ENCODE data around the gene ADARB2.

- TF ChIP-seq REST (IDR thresholded peaks at IDR 0.05; ENCODE audit: insufficient read depth in 1 of 2, low read depth in 2 of 2, low read length in 2 of 2) (no peak), TAF1 (IDR thresholded peaks at IDR 0.05; ENCODE audit: borderline replicate concordance, insufficient read depth, low read length) (no peak), POLR2AphosphoS5 (IDR thresholded peaks at IDR 0.05; ENCODE audit: low read depth, low read length) (no peak), FOXP2 (optimal IDR thresholded peaks at IDR 0.05; ENCODE audit: borderline replicate concordance, extremely low read depth, extremely low read length, insufficient read depth) (no peak)
Measured at GRCh38 chr10:1362589-1363445, 374.5 kb downstream of the ADARB2 start.
